C4-2B (cell line): ENCODE data around the gene KCTD7.

Experiments used
- CTCF ChIP-seq: fragments of 450-650 bp; conservative IDR thresholded peaks from 2 replicates; pipeline ENCODE4 v1.5.1; 2017; ENCODE audit warnings: mild to moderate bottlenecking
- ZFX ChIP-seq: fragments of 450-650 bp; IDR thresholded peaks from 2 replicates; pipeline ENCODE4 v1.6.1; 2017

GRCh38 chr7:66617295-66617694 is 11.4 kb upstream of the KCTD7 start:
- no peak for TF ChIP-seq CTCF
- no peak for TF ChIP-seq ZFX
